HL-60 (cell line): ENCODE data around the gene ABCA4.

Source experiments
- CTCF ChIP-seq: IDR thresholded peaks from one replicate; pipeline ENCODE4 v1.5.1; 2011; ENCODE audit warnings: low read length, control low read depth, inconsistent platforms; ENCODE audit not compliant: insufficient read depth
- GABPA ChIP-seq: IDR thresholded peaks from 2 replicates; pipeline ENCODE4 v1.6.1; 2012; ENCODE audit warnings: low read depth

DNA sequence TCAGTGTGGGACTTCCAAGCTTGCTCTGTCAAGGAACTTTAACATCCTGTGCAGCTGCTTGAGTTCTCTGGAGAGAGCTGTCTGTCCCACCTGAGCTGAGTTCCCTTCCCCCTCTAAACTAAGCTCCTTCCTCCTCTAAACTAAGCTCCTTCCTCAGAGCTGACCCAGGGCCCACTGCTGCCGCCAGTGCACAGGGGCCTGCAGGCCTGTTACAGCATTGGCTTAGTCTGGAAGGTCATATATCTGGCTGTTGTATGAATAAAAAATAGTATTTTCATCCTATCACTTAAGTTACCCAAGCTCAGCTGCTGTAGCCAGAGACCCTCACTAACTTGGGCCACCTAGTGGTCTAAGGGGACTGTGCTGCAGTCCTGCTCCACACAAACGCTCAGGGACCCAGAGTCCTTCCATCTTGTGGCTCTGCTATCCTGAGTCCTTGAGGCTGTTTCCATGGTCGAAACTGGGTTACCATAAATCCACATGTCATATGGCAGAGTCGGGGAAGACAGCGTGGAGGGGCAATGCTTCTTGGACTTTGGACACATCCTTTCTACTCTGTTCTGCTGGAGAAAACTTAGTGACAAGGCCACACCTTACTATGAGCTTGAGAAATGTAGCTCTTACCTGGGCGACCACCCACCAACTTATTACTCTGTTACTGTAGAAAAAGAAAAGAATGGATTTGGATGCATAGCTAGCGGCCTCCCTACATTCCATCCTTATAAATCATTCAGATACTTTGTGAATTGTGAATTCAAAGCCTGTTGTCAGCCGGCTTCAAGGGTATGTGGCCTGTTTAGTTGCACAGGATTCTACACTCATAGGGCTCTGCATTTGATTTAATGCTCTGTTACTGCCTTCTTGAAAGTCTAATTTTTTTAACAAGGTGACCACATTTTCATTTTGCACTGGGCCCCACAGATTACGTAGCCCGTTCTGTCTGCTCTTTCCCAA lies 140.4 kb downstream of the ABCA4 start:
- TF ChIP-seq CTCF (no peak), GABPA (no peak)
